K562 (cell line): ENCODE measurements around the gene LINS1.

ENCODE experiments used
- CEBPB ChIP-seq: fragments of 450-650 bp; IDR thresholded peaks from 2 replicates; pipeline ENCODE4 v1.6.1; 2016; ENCODE audit warnings: missing genetic modification characterization, missing compliant biosample characterization
- HCFC1 ChIP-seq: IDR thresholded peaks from 2 replicates; pipeline ENCODE4 v1.6.1; 2012; ENCODE audit warnings: low read depth, low read length, improper control_type of control experiment
- ZFP36 ChIP-seq: fragments of 150-350 bp; IDR thresholded peaks from 2 replicates; pipeline ENCODE4 v1.6.1; 2018; ENCODE audit warnings: low read length, low read depth; ENCODE audit not compliant: partially characterized antibody

GRCh38 chr15:100558771-100559254 lies 43.2 kb downstream of the LINS1 start:
- TF ChIP-seq ZFP36, result no peak
- TF ChIP-seq CEBPB (tag), result no peak
- TF ChIP-seq HCFC1, result no peak
